Gastrocnemius medialis (tissue), 4 donors: ENCODE measurements around the gene TRMT11.

ENCODE experiments used
- POLR2A ChIP-seq, 2 donors: fragments of 450-650 bp; IDR thresholded peaks; one replicate each; pipeline ENCODE4 v1.6.1; 2017; ENCODE audit warnings: antibody characterized with exemption in 2 of 2, mild to moderate bottlenecking in 2 of 2, moderate library complexity in 2 of 2
- TF ChIP-seq, protein P1 (sequence below), 5 experiments: fragments of 450-650 bp in 3 of 5; fragments of 200-600 bp in 2 of 5; sonication (generic) in 2 of 5; IDR thresholded peaks in 4 of 5; conservative IDR thresholded peaks in 1 of 5; 1 replicate in 4 of 5; 2 replicates in 1 of 5; pipeline ENCODE4 v1.5.1; 2016 to 2019; ENCODE audit warnings: antibody characterized with exemption in 5 of 5, mild to moderate bottlenecking in 3 of 5, moderate library complexity in 3 of 5

DNA sequence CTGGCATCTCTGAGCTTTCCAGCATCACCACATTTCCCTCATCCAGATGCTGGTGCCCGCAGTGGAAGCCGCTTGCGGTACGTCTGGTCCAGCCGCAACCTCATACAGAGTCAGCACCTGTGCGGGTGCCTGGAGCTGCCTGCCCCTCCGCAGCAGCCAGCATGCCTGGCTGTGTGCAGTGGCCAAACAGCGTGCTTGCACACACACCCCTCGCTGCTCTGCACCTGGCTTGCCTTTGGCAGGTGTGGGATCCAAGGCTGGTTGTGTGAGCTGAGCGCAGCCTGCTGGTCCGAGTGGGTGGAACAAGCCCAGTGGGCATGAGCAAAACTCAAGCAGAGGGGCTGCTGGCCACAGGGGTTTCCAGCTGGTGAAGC, 32.9 kb upstream of the TRMT11 start:
- TF ChIP-seq POLR2A (IDR thresholded peaks at IDR 0.05): no peak
- TF ChIP-seq, protein P1, sequence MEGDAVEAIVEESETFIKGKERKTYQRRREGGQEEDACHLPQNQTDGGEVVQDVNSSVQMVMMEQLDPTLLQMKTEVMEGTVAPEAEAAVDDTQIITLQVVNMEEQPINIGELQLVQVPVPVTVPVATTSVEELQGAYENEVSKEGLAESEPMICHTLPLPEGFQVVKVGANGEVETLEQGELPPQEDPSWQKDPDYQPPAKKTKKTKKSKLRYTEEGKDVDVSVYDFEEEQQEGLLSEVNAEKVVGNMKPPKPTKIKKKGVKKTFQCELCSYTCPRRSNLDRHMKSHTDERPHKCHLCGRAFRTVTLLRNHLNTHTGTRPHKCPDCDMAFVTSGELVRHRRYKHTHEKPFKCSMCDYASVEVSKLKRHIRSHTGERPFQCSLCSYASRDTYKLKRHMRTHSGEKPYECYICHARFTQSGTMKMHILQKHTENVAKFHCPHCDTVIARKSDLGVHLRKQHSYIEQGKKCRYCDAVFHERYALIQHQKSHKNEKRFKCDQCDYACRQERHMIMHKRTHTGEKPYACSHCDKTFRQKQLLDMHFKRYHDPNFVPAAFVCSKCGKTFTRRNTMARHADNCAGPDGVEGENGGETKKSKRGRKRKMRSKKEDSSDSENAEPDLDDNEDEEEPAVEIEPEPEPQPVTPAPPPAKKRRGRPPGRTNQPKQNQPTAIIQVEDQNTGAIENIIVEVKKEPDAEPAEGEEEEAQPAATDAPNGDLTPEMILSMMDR (IDR thresholded peaks at IDR 0.05 in 4 of 5, conservative IDR thresholded peaks at IDR 0.05 in 1 of 5): no peak
